Mesodermal cell (in vitro differentiated cells): ENCODE results near the gene SSRP1.

Experiments
- H3K27ac ChIP-seq: 2 replicates; pipeline ENCODE4 v1.7.0; 2013; ENCODE audit warnings: mild to moderate bottlenecking, low read depth, low read length, moderate library complexity; ENCODE audit not compliant: severe bottlenecking
- H3K36me3 ChIP-seq: 2 replicates; pipeline ENCODE4 v1.7.1; 2013; ENCODE audit warnings: mild to moderate bottlenecking, low read length, moderate library complexity; ENCODE audit not compliant: control insufficient read depth, insufficient read depth
- H3K4me1 ChIP-seq: one replicate; pipeline ENCODE4 v1.7.1; 2013; ENCODE audit warnings: mild to moderate bottlenecking, low read length; ENCODE audit not compliant: insufficient read depth, control insufficient read depth, poor library complexity, severe bottlenecking
- H3K4me3 ChIP-seq: 2 replicates; pipeline ENCODE4 v1.7.0; 2013; ENCODE audit warnings: low read length, control low read depth, mild to moderate bottlenecking; ENCODE audit not compliant: insufficient read depth, poor library complexity, severe bottlenecking; ENCODE audit errors: extremely low read depth
- H3K9me3 ChIP-seq: 2 replicates; pipeline ENCODE4 v1.7.1; 2013; ENCODE audit warnings: mild to moderate bottlenecking, low read length, moderate library complexity; ENCODE audit not compliant: control insufficient read depth
- WGBS, 2 experiments: methylation state at CpG; one replicate each; pipeline ENCODE4 v1.1.5; 2013; ENCODE audit warnings: missing lambda C conversion rate in 2 of 2; ENCODE audit not compliant: insufficient coverage in 2 of 2; 5-methylcytosine and 5-hydroxymethylcytosine counted together

Gene SSRP1

GRCh38 chr11:57358991-57359390 is 23.3 kb upstream of the SSRP1 start:
- Histone ChIP-seq H3K4me3 (no peak overlapping the region), H3K36me3 (no peaks in the 10 kb centered on the region), H3K4me1 (no peaks in the 10 kb centered on the region), H3K9me3 (no peaks in the 10 kb centered on the region), H3K27ac (no peak overlapping the region)
- WGBS, 2 experiments = 78 to 79% methylated on average over 6 of the region's 9 CpGs

DNA sequence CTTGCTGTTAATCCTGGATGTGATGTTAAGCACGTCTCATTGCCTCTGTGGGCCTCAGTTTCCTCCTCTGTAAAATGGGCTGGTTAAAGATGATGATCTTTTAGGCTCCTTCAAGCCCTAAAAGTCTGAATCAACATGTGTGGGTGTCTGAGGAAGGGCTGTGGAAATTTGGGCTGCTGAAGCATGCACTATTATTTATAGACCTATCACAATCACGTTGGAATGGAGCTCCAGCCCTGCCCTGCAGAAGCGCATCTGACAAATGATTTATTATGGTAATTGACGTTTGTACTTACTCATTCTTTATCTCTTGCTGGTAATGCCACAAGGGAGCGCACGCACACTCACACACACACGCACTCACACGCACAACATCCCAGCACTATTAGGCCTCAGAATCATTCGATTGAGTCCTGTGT is 22.9 kb upstream of the SSRP1 start:
- Histone ChIP-seq H3K27ac (no peak overlapping the region), H3K4me1 (no peaks in the 10 kb centered on the region), H3K9me3 (no peaks in the 10 kb centered on the region), H3K4me3 (no peak overlapping the region), H3K36me3 (no peaks in the 10 kb centered on the region)
- 93% methylated on average over 2 to 3 of the region's 9 CpGs for WGBS, 2 experiments

DNA sequence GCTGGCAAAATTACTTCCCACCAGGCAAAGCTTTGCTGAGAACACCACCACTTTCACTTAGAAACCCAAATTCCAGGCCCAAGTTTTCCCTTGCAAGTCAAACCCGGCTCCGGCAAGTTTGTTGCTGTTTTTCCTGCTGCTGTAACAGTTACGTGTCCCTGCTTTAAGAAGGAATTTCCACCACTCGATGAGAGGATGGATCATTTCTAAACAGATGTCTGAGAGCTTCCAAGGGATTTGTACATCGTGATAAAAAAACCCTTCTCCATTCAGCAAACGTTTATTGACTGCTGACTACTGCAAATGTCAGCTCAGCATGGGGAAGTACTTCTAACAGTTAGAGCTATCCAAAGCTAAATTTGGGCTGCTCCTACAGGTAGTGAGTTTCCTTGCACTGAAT is 22.2 kb upstream of the SSRP1 start:
- Histone ChIP-seq H3K4me3 (no peak overlapping the region), H3K4me1 (no peaks in the 10 kb centered on the region), H3K27ac (no peak overlapping the region), H3K9me3 (no peaks in the 10 kb centered on the region), H3K36me3 (no peaks in the 10 kb centered on the region)
- WGBS, 2 experiments = 88 to 92% methylated on average over 5 to 6 of the region's 6 CpGs

DNA sequence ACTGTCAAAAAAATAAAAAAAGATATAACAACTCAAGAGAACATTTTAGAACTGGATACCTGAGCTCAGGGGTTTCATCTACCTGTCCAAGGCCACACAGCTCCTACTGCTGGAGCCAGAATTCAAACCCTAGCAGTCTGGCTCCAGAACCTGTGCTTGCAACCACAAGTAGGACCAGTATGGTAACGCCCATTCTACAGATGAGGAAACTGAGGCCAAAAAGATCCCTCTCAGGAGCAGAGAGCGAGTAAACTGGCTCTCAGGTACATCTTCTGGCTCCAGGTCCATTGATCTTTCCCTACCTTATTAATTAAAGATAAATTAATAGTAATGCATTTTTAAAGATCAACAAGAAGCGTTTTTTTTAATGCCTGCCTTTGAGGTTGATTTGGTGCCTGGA is 21.6 kb upstream of the SSRP1 start:
- 100% methylated on average over 1 of the region's 3 CpGs for WGBS, 2 experiments
- Histone ChIP-seq H3K4me1 (no peaks in the 10 kb centered on the region), H3K36me3 (no peaks in the 10 kb centered on the region), H3K4me3 (no peak overlapping the region), H3K9me3 (no peaks in the 10 kb centered on the region), H3K27ac (no peak overlapping the region)

- H3K4me1 ChIP-seq = no peaks in the 10 kb centered on the region
- 90 to 95% methylated on average over 7 to 9 of the region's 9 CpGs for WGBS, 2 experiments
- H3K4me3 ChIP-seq = no peak overlapping the region
- H3K36me3 ChIP-seq = no peaks in the 10 kb centered on the region
- no peaks in the 10 kb centered on the region for H3K9me3 ChIP-seq
- H3K27ac ChIP-seq = no peak overlapping the region
Measured at GRCh38 chr11:57356268-57356667, 20.6 kb upstream of the SSRP1 start.

- Histone ChIP-seq H3K9me3 (no peaks in the 10 kb centered on the region), H3K4me1 (no peaks in the 10 kb centered on the region), H3K27ac (no peak overlapping the region), H3K4me3 (no peak overlapping the region), H3K36me3 (no peaks in the 10 kb centered on the region)
- WGBS, 2 experiments = 96% methylated on average over 6 of the region's 6 CpGs
Measured at GRCh38 chr11:57354699-57355098, 19.0 kb upstream of the SSRP1 start.

- H3K36me3 ChIP-seq = no peaks in the 10 kb centered on the region
- H3K4me3 ChIP-seq = no peak overlapping the region
- no peaks in the 10 kb centered on the region for H3K4me1 ChIP-seq
- 83 to 86% methylated on average over 3 to 4 of the region's 4 CpGs for WGBS, 2 experiments
- no peaks in the 10 kb centered on the region for H3K9me3 ChIP-seq
- no peak overlapping the region for H3K27ac ChIP-seq
Measured at GRCh38 chr11:57353852-57354251, 18.2 kb upstream of the SSRP1 start.

- WGBS, 2 experiments = 38 to 59% methylated on average over 3 of the region's 4 CpGs
- Histone ChIP-seq H3K36me3 (no peaks in the 10 kb centered on the region), H3K27ac (no peak overlapping the region), H3K4me3 (no peak overlapping the region), H3K4me1 (no peaks in the 10 kb centered on the region), H3K9me3 (no peaks in the 10 kb centered on the region)
Measured at GRCh38 chr11:57353446-57353845, 17.8 kb upstream of the SSRP1 start.

- no peak overlapping the region for H3K27ac ChIP-seq
- no peak overlapping the region for H3K4me3 ChIP-seq
- H3K9me3 ChIP-seq = no peaks in the 10 kb centered on the region
- no peaks in the 10 kb centered on the region for H3K36me3 ChIP-seq
- no peaks in the 10 kb centered on the region for H3K4me1 ChIP-seq
- WGBS, 2 experiments = 63% methylated on average over 1 to 4 of the region's 5 CpGs
Measured at GRCh38 chr11:57353036-57353435, 17.3 kb upstream of the SSRP1 start.

DNA sequence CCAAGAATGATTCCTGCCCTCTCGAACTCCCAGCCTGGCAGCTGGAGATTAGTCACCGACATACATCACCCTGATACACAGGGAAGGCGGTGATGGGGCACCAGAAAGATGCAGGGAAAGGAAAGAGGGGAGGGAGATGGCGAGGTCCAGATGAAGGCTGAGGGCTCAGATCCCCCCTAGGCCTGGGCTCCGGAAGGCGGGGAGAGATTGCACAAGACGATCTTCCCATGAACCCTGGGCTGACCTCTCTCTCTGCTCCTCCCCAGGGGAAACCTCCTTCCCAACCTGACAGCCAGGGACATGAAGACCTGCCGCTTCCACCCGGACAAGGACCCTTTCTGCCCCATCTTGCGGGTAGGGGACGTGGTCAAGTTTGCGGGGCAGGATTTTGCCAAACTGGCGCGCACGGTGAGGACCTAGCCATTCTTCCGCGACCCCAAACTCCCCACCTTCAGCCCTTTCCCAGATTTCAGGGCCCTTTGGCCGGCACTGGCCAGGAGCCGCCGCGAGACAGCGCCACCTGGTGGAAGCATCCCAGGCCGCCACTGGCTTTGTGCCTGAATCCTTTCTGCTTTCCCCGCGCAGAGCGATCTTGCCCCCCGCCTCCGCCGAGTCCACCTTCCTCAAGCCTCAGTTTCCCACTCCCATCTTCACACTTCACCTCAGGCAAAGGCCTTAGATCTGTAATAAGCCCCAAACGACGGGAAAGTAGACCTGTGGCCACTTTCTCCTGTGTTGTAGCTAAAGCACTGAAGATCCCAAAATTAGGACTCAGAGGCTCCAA is 14.0 kb upstream of the SSRP1 start:
- no peaks in the 10 kb centered on the region for H3K9me3 ChIP-seq
- no peak overlapping the region for H3K27ac ChIP-seq
- no peak overlapping the region for H3K4me3 ChIP-seq
- 9 to 18% methylated on average over 21 of the region's 31 CpGs for WGBS, 2 experiments
- H3K36me3 ChIP-seq = no peaks in the 10 kb centered on the region
- H3K4me1 ChIP-seq = no peaks in the 10 kb centered on the region

GRCh38 chr11:57348636-57349313 is 13.1 kb upstream of the SSRP1 start:
- WGBS, 2 experiments = 92 to 93% methylated on average over 11 to 14 of the region's 14 CpGs
- Histone ChIP-seq H3K4me3 (no peak overlapping the region), H3K4me1 (no peaks in the 10 kb centered on the region), H3K27ac (no peak overlapping the region), H3K9me3 (no peaks in the 10 kb centered on the region), H3K36me3 (no peaks in the 10 kb centered on the region)
